Hindlimb muscle (tissue), 1 donor: ENCODE data around the gene VPS8. TPM values are rescaled to one million over a fixed set of nuclear protein-coding genes. Genes with fewer than 3 reads are reported as not detected.
"Not testable (repeated sequence)": the region's sequence is repeated elsewhere in the genome, so short reads cannot be mapped to it uniquely, and the experiment has no call there.

ENCODE experiments used
- DNase-seq: peaks from one replicate; pipeline ENCODE4 v3.0.0-alpha.2; 2013
- polyA plus RNA-seq: library from polyadenylated mRNA; unstranded; fragments of 120-200 nt; gene quantifications from one replicate; pipeline ENCODE4 v1.2.1, GENCODE V29; 2013; ENCODE audit not compliant: insufficient read length

VPS8 gene
- polyA plus RNA-seq, 1 donor: 86.4 TPM

- DNase-seq: no peak
Measured at GRCh38 chr3:184993394-184993793, 181.4 kb downstream of the VPS8 start.

GRCh38 chr3:185003876-185004275 is 191.9 kb downstream of the VPS8 start:
- not testable (repeated sequence) for DNase-seq

GRCh38 chr3:185009650-185010049 is 197.7 kb downstream of the VPS8 start:
- DNase-seq: no peak

- DNase-seq: peak; percentile 6
Measured at GRCh38 chr3:185017584-185017983, 205.6 kb downstream of the VPS8 start.

- not testable (repeated sequence) for DNase-seq
Measured at GRCh38 chr3:185017996-185018395, 206.0 kb downstream of the VPS8 start.

- peak; percentile 24 for DNase-seq
Measured at GRCh38 chr3:185021256-185021655, 209.3 kb downstream of the VPS8 start.

GRCh38 chr3:185024406-185024805 is 212.4 kb downstream of the VPS8 start:
- DNase-seq: no peak

- DNase-seq: no peak
Measured at GRCh38 chr3:185024966-185025365, 213.0 kb downstream of the VPS8 start.

- DNase-seq: no peak
Measured at GRCh38 chr3:185028121-185028520, 216.2 kb downstream of the VPS8 start.

- DNase-seq: no peak
Measured at GRCh38 chr3:185029086-185029485, 217.1 kb downstream of the VPS8 start.

GRCh38 chr3:185030399-185030798 is 218.4 kb downstream of the VPS8 start:
- no peak for DNase-seq

GRCh38 chr3:185030951-185031350 is 219.0 kb downstream of the VPS8 start:
- DNase-seq: no peak

GRCh38 chr3:185037801-185038200 is 225.8 kb downstream of the VPS8 start:
- no peak for DNase-seq

GRCh38 chr3:185040425-185040824 is 228.5 kb downstream of the VPS8 start:
- DNase-seq: no peak

- DNase-seq: no peak
Measured at GRCh38 chr3:185041540-185041939, 229.6 kb downstream of the VPS8 start.

- no peak for DNase-seq
Measured at GRCh38 chr3:185042312-185043050, 230.5 kb downstream of the VPS8 start.

GRCh38 chr3:185046164-185046515 is 234.2 kb downstream of the VPS8 start:
- no peak for DNase-seq

GRCh38 chr3:185046603-185047002 is 234.6 kb downstream of the VPS8 start:
- DNase-seq: no peak

GRCh38 chr3:185049710-185050109 is 237.7 kb downstream of the VPS8 start:
- no peak for DNase-seq

GRCh38 chr3:185051801-185052200 is 239.8 kb downstream of the VPS8 start:
- DNase-seq: no peak

- DNase-seq: no peak
Measured at GRCh38 chr3:185052631-185053030, 240.7 kb downstream of the VPS8 start.

- DNase-seq: no peak
Measured at GRCh38 chr3:185056908-185057307, 244.9 kb downstream of the VPS8 start.

- no peak for DNase-seq
Measured at GRCh38 chr3:185057829-185058228, 245.9 kb downstream of the VPS8 start.

GRCh38 chr3:185058796-185059195 is 246.8 kb downstream of the VPS8 start:
- no peak for DNase-seq

- no peak for DNase-seq
Measured at GRCh38 chr3:185059766-185060165, 247.8 kb downstream of the VPS8 start.
